Measurements from ENCODE around the gene NOL4L. TPM values are rescaled to one million over a fixed set of nuclear protein-coding genes. Genes with fewer than 3 reads are reported as not detected.
A peak's percentile ranks its signal among the peaks of the same experiment; 100 is the strongest.

NOL4L gene
- total and polyA plus RNA-seq, 2 experiments from 2014 or later: 38.8 to 39.2 TPM

GRCh38 chr20:32532246-32532645 is 52.9 kb downstream of the NOL4L start:
- Histone ChIP-seq H3K4me3 (no peak overlapping the region), H3K27me3 (ENCODE audit: insufficient read depth) (peaks cover 19% of the 10 kb centered on the region), H3K9me2 (ENCODE audit: insufficient read depth) (no peaks in the 10 kb centered on the region), H3K79me2 (replicated peaks; ENCODE audit: insufficient read depth) (no peaks in the 10 kb centered on the region), H3K4me1 (ENCODE audit: insufficient read depth) (peaks cover 40% of the 10 kb centered on the region), H3K36me3 (ENCODE audit: insufficient read depth) (no peaks in the 10 kb centered on the region), H4K20me1 (replicated peaks; ENCODE audit: insufficient read depth) (peaks cover 12% of the 10 kb centered on the region; the same call in 1 of the 2 replicates), H2AFZ (no peak overlapping the region), H3F3A (replicated peaks; ENCODE audit: low read depth) (peaks cover 24% of the 10 kb centered on the region), H3K27ac (ENCODE audit: low read depth) (no peak overlapping the region), H3K4me2 (no peak overlapping the region)
- DNase-seq (ENCODE audit: low spot score) (no peak), ATAC-seq (no peak)
- Mint-ChIP-seq H3K27me3 (ENCODE audit: insufficient read depth, low read depth, poor library complexity) (peaks cover 24% of the 10 kb centered on the region), H3K4me3 (no peak overlapping the region), H3K36me3 (ENCODE audit: low read depth) (no peaks in the 10 kb centered on the region), H3K4me1 (peaks cover 34% of the 10 kb centered on the region), H3K27ac (no peak overlapping the region), H3K9me3 (no peaks in the 10 kb centered on the region)
- no peak for TF ChIP-seq STAT1 (IDR thresholded peaks at IDR 0.05; ENCODE audit: unreplicated experiment)
- TF ChIP-seq POLR2AphosphoS5 (IDR thresholded peaks at IDR 0.05; ENCODE audit: low read depth): no peak
- no peak for TF ChIP-seq EZH2 (IDR thresholded peaks at IDR 0.05; ENCODE audit: low read depth, unreplicated experiment)
- no peak for TF ChIP-seq ZNF114 (CRISPR knock-in tag; IDR thresholded peaks at IDR 0.05)

DNA sequence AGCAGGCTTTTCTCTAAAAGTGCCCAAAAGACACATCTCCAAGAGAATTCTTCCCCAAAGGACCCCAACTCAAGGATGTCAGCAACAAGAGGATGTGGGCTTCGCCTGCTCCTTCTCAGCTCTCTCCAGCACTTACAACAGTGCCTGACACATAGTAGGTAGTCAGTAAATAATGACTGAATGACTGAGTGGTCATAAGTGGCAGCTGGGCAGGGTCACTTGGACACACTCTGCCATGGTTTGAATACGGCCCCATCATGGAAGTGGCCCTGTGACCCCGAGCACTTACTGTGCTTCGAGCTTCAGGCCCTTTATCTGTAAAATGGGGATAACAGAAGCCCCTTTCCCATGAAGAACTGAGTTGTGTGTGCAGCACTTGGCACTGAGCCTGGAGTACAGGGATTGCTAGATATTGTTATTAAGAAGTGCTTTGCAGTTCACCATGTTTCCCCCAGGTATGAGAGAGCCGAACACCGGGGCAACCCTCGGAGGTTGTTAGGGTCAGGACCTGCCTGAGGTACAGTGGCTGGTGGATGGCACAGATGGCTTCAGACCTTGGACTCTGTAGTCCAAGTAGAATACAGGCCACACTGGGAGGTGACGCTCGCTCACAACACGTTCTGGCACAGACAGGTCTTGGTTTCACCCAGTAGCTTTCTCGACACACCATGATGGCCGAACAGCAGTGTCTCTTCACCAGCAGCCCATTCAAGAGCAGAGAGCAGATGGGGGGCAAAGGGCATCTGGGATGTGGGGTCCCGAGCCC is 56.0 kb downstream of the NOL4L start:
- H3K27me3 ChIP-seq (ENCODE audit: insufficient read depth): peaks cover 4% of the 10 kb centered on the region; the same call in 1 of the 2 replicates
- no peaks in the 10 kb centered on the region for H3K36me3 Mint-ChIP-seq (ENCODE audit: low read depth)
- DNase-seq (ENCODE audit: low spot score) (no peak), ATAC-seq (no peak)
- H3K4me2 ChIP-seq: no peak overlapping the region
- peaks cover 4% of the 10 kb centered on the region; the same call in 1 of the 2 replicates for H4K20me1 ChIP-seq (replicated peaks; ENCODE audit: insufficient read depth)
- H3K9me2 ChIP-seq (ENCODE audit: insufficient read depth): no peaks in the 10 kb centered on the region
- H3K4me3 Mint-ChIP-seq: no peak overlapping the region
- no peaks in the 10 kb centered on the region for H3K36me3 ChIP-seq (ENCODE audit: insufficient read depth)
- H3K79me2 ChIP-seq (replicated peaks; ENCODE audit: insufficient read depth): no peaks in the 10 kb centered on the region
- peaks cover 12% of the 10 kb centered on the region for H3K27me3 Mint-ChIP-seq (ENCODE audit: insufficient read depth, low read depth, poor library complexity)
- no peak overlapping the region for H3K4me3 ChIP-seq
- peaks cover 16% of the 10 kb centered on the region; the same call in 1 of the 2 replicates for H3K4me1 ChIP-seq (ENCODE audit: insufficient read depth)
- H2AFZ ChIP-seq: peak overlapping the region; percentile 91; the same call in 1 of the 2 replicates
- H3K4me1 Mint-ChIP-seq: peaks cover 13% of the 10 kb centered on the region
- H3K27ac ChIP-seq (ENCODE audit: low read depth): no peak overlapping the region
- H3K27ac Mint-ChIP-seq: no peak overlapping the region
- no peaks in the 10 kb centered on the region for H3K9me3 Mint-ChIP-seq
- TF ChIP-seq, protein P1, sequence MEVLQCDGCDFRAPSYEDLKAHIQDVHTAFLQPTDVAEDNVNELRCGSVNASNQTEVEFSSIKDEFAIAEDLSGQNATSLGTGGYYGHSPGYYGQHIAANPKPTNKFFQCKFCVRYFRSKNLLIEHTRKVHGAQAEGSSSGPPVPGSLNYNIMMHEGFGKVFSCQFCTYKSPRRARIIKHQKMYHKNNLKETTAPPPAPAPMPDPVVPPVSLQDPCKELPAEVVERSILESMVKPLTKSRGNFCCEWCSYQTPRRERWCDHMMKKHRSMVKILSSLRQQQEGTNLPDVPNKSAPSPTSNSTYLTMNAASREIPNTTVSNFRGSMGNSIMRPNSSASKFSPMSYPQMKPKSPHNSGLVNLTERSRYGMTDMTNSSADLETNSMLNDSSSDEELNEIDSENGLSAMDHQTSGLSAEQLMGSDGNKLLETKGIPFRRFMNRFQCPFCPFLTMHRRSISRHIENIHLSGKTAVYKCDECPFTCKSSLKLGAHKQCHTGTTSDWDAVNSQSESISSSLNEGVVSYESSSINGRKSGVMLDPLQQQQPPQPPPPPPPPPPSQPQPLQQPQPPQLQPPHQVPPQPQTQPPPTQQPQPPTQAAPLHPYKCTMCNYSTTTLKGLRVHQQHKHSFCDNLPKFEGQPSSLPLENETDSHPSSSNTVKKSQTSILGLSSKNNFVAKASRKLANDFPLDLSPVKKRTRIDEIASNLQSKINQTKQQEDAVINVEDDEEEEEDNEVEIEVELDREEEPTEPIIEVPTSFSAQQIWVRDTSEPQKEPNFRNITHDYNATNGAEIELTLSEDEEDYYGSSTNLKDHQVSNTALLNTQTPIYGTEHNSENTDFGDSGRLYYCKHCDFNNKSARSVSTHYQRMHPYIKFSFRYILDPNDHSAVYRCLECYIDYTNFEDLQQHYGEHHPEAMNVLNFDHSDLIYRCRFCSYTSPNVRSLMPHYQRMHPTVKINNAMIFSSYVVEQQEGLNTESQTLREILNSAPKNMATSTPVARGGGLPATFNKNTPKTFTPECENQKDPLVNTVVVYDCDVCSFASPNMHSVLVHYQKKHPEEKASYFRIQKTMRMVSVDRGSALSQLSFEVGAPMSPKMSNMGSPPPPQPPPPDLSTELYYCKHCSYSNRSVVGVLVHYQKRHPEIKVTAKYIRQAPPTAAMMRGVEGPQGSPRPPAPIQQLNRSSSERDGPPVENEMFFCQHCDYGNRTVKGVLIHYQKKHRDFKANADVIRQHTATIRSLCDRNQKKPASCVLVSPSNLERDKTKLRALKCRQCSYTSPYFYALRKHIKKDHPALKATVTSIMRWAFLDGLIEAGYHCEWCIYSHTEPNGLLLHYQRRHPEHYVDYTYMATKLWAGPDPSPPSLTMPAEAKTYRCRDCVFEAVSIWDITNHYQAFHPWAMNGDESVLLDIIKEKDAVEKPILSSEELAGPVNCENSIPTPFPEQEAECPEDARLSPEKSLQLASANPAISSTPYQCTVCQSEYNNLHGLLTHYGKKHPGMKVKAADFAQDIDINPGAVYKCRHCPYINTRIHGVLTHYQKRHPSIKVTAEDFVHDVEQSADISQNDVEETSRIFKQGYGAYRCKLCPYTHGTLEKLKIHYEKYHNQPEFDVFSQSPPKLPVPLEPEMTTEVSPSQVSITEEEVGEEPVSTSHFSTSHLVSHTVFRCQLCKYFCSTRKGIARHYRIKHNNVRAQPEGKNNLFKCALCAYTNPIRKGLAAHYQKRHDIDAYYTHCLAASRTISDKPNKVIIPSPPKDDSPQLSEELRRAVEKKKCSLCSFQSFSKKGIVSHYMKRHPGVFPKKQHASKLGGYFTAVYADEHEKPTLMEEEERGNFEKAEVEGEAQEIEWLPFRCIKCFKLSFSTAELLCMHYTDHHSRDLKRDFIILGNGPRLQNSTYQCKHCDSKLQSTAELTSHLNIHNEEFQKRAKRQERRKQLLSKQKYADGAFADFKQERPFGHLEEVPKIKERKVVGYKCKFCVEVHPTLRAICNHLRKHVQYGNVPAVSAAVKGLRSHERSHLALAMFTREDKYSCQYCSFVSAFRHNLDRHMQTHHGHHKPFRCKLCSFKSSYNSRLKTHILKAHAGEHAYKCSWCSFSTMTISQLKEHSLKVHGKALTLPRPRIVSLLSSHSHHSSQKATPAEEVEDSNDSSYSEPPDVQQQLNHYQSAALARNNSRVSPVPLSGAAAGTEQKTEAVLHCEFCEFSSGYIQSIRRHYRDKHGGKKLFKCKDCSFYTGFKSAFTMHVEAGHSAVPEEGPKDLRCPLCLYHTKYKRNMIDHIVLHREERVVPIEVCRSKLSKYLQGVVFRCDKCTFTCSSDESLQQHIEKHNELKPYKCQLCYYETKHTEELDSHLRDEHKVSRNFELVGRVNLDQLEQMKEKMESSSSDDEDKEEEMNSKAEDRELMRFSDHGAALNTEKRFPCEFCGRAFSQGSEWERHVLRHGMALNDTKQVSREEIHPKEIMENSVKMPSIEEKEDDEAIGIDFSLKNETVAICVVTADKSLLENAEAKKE (CRISPR knock-in tag; IDR thresholded peaks at IDR 0.05): no peak
- TF ChIP-seq, protein P2, sequence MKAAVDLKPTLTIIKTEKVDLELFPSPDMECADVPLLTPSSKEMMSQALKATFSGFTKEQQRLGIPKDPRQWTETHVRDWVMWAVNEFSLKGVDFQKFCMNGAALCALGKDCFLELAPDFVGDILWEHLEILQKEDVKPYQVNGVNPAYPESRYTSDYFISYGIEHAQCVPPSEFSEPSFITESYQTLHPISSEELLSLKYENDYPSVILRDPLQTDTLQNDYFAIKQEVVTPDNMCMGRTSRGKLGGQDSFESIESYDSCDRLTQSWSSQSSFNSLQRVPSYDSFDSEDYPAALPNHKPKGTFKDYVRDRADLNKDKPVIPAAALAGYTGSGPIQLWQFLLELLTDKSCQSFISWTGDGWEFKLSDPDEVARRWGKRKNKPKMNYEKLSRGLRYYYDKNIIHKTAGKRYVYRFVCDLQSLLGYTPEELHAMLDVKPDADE (IDR thresholded peaks at IDR 0.05): no peak
- TF ChIP-seq POLR2AphosphoS5 (IDR thresholded peaks at IDR 0.05; ENCODE audit: low read depth): no peak
- TF ChIP-seq EZH2phosphoT487 (IDR thresholded peaks at IDR 0.05; ENCODE audit: unreplicated experiment): no peak
- TF ChIP-seq ZNF331 (CRISPR knock-in tag; IDR thresholded peaks at IDR 0.05; ENCODE audit: low read depth): no peak
- H3F3A ChIP-seq (replicated peaks; ENCODE audit: low read depth): peaks cover 9% of the 10 kb centered on the region

All from GM23338 (cell line).